ENCODE data around the gene OR2H1. TPM values are rescaled to one million over a fixed set of nuclear protein-coding genes. Genes with fewer than 3 reads are reported as not detected.

The OR2H1 gene
- total RNA-seq, 1 donor from 2014 or later: not detected

- Mint-ChIP-seq H3K4me1 (ENCODE audit: unreplicated experiment) (peaks cover 7% of the 10 kb centered on the region), H3K36me3 (no peaks in the 10 kb centered on the region), H3K27ac (no peak overlapping the region), H3K9me3 (peaks cover 2% of the 10 kb centered on the region), H3K4me3 (no peak overlapping the region), H3K27me3 (peaks cover 6% of the 10 kb centered on the region)
- no peak for TF ChIP-seq CTCF (conservative IDR thresholded peaks at IDR 0.05)
- no peak for DNase-seq (ENCODE audit: extremely low spot score, unreplicated experiment)
These were observed 52.8 kb downstream of the OR2H1 start for GRCh38 chr6:29509711-29510110.

- no peak overlapping the region for H3K27ac Mint-ChIP-seq
- peaks cover 6% of the 10 kb centered on the region for H3K9me3 Mint-ChIP-seq
- H3K4me1 Mint-ChIP-seq (ENCODE audit: unreplicated experiment): peaks cover 7% of the 10 kb centered on the region
- peaks cover 3% of the 10 kb centered on the region for H3K27me3 Mint-ChIP-seq
- TF ChIP-seq CTCF (conservative IDR thresholded peaks at IDR 0.05): no peak
- no peak for DNase-seq (ENCODE audit: extremely low spot score, unreplicated experiment)
- H3K36me3 Mint-ChIP-seq: no peaks in the 10 kb centered on the region
- H3K4me3 Mint-ChIP-seq: no peak overlapping the region
These were observed 53.2 kb downstream of the OR2H1 start for GRCh38 chr6:29510202-29510601.

DNA sequence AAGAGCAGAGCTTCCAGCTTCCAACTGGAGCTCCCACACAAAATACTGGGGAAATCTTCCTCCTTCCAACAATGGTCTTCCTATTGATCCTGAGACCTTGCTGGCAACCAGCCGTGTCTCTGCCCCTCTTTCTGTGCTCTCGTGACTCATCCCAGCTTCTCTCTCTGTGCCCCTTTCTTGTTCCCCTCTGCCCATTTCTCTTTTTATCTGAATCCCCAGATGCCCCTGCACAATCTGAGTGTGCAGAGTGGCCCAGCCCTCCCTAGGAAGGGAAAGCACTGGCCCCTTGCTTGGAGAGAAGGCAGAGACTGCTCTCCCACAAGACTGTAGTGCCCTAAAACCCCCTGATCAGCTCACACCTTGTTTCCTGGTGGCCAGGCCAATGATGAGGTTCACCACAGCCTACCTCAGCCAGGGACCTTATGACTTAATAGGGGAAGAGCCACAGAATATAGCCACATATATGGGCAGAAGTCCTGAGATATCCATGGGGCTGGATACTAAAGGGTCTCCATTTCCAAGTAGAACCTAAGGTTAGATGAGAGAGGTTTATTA, 53.9 kb downstream of the OR2H1 start:
- H3K4me3 Mint-ChIP-seq: no peak overlapping the region
- no peak for DNase-seq (ENCODE audit: extremely low spot score, unreplicated experiment)

More for the DNA sequence above, 53.9 kb downstream of the OR2H1 start:
- Mint-ChIP-seq H3K27me3 (peaks cover 1% of the 10 kb centered on the region), H3K4me1 (ENCODE audit: unreplicated experiment) (peaks cover 8% of the 10 kb centered on the region), H3K9me3 (peaks cover 6% of the 10 kb centered on the region), H3K36me3 (no peaks in the 10 kb centered on the region), H3K27ac (no peak overlapping the region)
- no peak for TF ChIP-seq CTCF (conservative IDR thresholded peaks at IDR 0.05)

Other genes with a start within 250 kb of the OR2H1 start
- gene OR14J1, start 155.5 kb upstream of the OR2H1 start, total RNA-seq (ENCODE audit: low replicate concordance): not detected in 2 replicates
- gene OR5V1, start 88.3 kb upstream of the OR2H1 start, total RNA-seq (ENCODE audit: low replicate concordance): not detected in 2 replicates
- gene OR12D3, start 81.9 kb upstream of the OR2H1 start, total RNA-seq (ENCODE audit: low replicate concordance): not detected in 2 replicates
- not detected in 2 replicates for gene OR12D2, start 61.5 kb upstream of the OR2H1 start, total RNA-seq (ENCODE audit: low replicate concordance)
- gene OR12D1, start 42.2 kb upstream of the OR2H1 start, total RNA-seq (ENCODE audit: low replicate concordance): not detected in 2 replicates
- gene OR10C1, start 17.8 kb upstream of the OR2H1 start, total RNA-seq (ENCODE audit: low replicate concordance): not detected in 2 replicates
- gene OR11A1, start 84 bp upstream of the OR2H1 start, total RNA-seq (ENCODE audit: low replicate concordance): not detected in 2 replicates
- not detected in 2 replicates for gene MAS1L, start 30.8 kb downstream of the OR2H1 start, total RNA-seq (ENCODE audit: low replicate concordance)
- 12.6 and 24.6 TPM in 2 replicates for gene UBD, start 102.6 kb downstream of the OR2H1 start, total RNA-seq (ENCODE audit: low replicate concordance)
- gene OR2H2, start 128.0 kb downstream of the OR2H1 start, total RNA-seq (ENCODE audit: low replicate concordance): not detected in 2 replicates
- 26.6 and 71.7 TPM in 2 replicates for gene GABBR1, start 176.0 kb downstream of the OR2H1 start, total RNA-seq (ENCODE audit: low replicate concordance)
- not detected in 2 replicates for gene MOG, start 199.9 kb downstream of the OR2H1 start, total RNA-seq (ENCODE audit: low replicate concordance)
- gene ZFP57, start 224.0 kb downstream of the OR2H1 start, total RNA-seq (ENCODE audit: low replicate concordance): not detected in 2 replicates

Measured in type B pancreatic cell (in vitro differentiated cells).